Measurements from ENCODE around the gene SEC62.

SEC62 gene, protein sequence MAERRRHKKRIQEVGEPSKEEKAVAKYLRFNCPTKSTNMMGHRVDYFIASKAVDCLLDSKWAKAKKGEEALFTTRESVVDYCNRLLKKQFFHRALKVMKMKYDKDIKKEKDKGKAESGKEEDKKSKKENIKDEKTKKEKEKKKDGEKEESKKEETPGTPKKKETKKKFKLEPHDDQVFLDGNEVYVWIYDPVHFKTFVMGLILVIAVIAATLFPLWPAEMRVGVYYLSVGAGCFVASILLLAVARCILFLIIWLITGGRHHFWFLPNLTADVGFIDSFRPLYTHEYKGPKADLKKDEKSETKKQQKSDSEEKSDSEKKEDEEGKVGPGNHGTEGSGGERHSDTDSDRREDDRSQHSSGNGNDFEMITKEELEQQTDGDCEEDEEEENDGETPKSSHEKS

DNA sequence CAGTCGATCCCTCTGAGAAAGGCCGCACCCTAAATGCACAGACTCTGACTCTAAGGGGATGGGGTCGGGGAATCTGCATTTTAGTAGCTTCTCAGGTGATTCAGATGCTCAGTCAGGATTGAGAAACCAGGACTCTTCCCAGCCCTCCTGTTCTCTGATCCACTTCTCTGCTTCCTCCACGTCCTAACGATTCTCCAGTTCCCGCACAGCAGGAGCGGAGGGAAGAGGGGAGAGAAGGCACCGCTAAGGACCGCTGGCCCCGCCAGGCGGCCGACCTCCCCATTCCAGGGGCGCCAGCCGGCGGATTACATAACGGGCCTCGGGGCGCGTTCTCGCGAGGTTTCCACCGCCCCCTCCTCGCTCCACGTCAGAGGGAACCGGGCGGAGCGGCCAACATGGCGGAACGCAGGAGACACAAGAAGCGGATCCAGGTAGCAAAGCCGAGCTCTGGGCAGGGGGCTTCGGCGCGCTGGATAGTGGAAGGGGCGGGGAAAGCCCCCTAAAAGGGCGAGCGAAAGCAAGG, at the start of gene SEC62:
Gene SEC62, plus strand, starts transcription at position 380 of the 523 bp plus-strand sequence. Its CDS starts 16 bp downstream, at position 396.
- peak; percentile 90 to 98 (median 91) for DNase-seq (ENCODE audit: low read depth in 2 of 3, low spot score in 1 of 3)

DNA sequence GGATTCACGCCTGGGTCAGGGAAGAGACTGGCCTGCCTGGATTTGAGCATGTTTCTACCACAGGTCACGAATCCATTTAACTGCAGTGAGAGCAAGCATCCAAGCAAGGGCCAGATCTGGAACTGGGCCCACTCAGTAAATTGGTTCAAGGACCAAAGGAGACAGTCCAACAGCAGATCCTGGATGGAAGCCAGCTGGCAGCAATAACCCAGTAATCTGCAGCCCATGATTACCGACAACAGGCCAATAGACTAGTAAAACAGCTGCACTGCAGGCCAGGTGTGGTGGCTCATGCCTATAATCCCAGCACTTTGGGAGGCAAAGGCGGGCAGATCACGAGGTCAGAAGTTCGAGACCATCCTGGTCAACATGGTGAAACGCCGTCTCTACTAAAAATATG, 43.4 kb upstream of the SEC62 start:
- no peak for DNase-seq (ENCODE audit: low read depth in 2 of 3, low spot score in 1 of 3)

DNA sequence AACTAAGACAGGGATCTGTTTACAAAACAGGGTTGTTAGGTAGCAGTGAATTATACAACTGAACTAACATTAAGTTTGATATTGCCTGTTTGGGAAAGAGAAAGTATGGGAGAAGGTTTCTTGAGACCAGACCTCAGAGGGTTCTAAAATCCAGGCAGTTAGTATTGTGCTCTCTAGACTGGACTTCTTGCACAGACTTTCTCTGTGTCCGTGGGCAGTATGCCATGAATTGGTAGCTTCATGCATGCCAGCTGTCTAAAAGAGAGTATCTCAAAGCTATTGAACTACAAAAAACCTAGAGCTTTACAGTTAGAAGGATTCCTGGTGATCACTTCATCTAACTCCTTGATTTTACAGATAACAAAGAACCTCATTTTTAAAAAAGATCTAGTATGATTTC, 42.8 kb upstream of the SEC62 start:
- no peak for DNase-seq (ENCODE audit: low read depth in 2 of 3, low spot score in 1 of 3)

DNA sequence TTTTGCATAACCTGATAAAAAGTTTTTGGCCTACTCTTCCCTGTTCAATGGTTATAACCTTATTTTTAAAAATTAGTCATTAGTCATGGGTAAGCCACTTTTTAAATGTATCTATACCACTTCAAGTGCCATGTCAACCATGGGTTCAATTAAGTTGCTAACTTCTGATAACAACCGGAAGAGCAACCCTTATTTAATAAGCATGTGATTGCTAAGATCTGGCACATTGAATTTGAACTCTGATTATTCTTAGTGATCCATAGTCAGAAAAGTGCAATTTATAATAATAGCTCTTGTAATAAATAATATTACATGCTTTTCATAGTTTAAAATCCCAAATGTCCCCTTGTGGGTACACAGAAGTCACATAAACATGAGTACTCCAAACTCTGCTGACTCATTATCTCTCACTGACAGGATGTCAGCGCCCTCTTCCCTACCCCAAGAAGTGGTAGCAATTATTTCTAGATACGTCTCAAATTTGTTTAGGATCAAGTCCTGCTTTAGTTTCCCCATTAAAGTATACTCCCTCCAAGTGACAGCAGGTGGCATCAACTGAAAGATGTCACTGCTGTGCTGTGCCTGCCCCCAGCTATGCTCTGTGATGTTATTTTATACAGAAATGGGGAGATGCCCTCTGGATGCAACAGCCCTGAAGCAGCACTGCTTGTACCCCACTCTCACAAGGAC, 36.6 kb upstream of the SEC62 start:
- DNase-seq (ENCODE audit: low read depth in 2 of 3, low spot score in 1 of 3): no peak

DNA sequence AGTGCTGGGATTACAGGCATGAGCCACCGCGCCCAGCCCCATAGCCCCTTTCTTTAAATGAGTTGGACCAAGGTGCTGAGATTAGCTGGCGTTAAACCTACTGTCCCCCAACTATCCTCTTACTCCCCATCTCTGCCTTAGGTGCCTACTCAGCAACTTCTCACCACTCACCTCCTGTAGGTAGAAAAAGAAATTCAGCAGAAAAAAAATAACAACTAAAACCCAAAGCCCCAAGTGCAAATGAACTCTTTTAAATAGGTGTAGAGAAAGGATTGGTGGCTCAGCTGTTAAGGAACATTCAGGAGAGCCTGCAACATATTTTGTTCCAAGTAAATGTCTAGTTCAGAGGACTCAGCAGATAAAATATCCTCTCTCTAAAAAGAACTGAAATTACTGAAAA, 35.8 kb upstream of the SEC62 start:
- DNase-seq (ENCODE audit: low read depth in 2 of 3, low spot score in 1 of 3): no peak

DNA sequence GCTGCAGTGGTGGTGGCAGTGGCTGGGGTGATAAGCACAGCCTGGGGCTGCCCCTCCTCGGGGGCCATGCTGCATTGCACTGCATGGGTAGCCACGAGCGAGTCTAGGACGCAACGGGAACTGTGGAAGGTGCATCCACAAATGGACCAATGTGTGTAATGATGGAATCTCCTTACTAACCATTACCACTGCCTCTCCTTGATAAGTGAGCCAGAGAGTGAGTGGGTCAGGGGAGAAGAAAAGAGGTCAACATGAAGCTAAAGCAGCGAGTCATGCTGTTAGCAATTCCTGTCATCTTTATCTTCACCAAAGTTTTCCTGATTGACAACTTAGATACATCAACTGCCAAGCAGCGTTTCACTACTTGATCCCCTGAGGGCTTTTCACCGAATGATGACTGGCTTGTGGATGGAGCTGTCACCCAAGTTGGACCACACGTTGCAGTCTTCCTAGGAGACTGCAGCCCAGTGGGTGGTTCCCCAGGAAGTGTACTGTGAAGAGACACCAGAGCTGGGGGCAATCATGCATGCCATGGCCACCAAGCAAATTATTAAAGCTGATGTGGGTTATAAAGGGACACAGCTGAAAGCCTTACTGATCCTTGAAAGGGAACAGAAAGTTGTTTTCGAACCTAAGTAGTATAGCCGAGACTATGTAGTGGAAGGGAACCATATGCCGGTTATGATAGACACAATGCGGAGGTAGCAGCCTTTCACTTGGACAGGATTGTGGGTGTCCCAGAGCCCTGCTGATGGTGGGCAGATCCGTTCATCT, 34.7 kb upstream of the SEC62 start:
- DNase-seq (ENCODE audit: low read depth in 2 of 3, low spot score in 1 of 3): no peak

DNA sequence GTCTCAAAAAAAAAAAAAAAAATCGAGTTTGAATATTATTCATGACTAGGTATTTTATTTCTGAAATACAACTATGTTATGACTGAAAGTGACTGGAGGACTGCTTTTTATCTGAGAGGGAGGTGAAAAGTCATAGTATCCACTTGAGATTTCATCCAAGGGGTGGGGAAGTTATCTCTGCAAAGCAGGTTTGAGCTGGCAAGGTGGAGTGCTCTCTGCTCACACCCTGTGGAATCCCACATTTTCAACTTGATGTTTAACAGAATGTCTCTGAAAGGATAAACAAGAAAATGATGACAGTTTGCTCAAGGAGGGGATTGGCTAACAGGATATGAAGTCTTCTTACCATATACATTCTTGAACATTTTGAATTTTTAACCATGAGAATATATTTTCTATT, 27.3 kb upstream of the SEC62 start:
- DNase-seq (ENCODE audit: low read depth in 2 of 3, low spot score in 1 of 3): no peak

DNA sequence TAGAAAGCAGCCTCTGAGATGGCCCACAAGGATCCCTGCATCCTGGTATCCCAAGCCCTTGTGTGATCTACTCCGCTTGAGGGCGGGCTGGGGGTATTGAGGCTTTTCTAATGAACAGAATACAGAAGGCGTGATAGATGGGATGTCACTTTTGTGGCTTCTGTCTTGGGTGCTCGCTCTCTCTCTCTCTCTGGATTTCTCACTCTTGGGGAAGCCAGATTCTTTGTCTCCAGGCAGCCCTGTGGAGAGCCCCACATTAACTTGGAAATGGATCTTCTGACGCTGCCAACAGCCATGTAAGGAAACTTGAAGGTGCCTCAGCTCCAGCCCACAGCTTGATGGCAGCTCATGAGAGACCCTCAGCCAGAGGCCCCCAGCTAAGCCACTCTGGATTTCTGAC, 26.9 kb upstream of the SEC62 start:
- no peak for DNase-seq (ENCODE audit: low read depth in 2 of 3, low spot score in 1 of 3)

DNA sequence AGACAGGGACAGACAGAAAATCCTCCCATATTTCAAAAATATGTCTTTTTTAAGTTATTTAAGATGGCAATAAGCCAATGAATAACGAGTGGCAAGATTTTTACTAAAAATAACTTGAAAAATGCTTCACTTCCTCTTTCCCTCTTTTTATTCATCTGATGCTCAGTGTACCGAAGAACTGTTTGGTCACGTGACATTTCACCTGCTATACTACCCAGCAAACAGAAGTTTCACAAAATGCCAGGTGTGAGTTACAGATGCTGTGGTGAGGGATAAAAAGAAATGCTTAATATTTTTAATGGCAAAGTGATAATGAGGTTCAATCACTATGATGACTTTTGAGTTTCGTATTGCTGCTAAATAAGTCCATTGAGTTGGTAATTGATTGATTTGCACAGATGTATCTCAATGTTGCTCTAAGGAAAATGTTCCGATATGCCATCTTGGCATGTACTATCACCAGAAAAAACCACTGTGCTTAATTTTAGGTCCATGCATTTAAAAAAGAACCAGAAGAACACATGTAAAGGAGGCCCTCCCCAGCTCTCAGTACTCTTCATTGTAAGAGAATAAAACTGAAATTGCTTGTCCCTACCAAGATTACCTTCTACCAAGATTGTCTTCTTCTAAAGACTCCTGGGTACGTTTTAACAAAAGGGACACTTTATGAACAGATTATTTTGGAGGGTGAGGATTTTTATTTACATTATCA, 26.0 kb upstream of the SEC62 start:
- no peak for DNase-seq (ENCODE audit: low read depth in 2 of 3, low spot score in 1 of 3)

DNA sequence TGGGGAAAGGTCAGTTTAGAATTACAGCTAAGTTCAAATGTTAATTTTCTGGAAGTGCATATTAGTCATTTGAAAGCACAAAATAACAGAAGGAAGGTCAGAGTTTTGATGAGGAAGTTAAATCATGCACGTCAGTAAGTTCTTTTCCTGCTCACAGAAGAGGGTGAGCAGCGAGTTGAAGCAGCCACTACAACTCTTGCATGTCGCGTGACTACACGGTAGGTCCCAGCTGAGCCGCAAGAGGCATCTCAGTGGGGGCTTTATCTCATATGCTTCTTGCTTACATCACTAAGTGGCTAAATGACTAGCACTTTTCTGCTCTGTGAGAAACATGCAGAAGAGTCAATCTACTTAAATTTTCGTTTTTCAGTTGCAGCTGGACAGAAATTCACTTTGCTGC, 21.3 kb upstream of the SEC62 start:
- DNase-seq (ENCODE audit: low read depth in 2 of 3, low spot score in 1 of 3): peak in 2 of 3 donors; percentile 17 to 34

DNA sequence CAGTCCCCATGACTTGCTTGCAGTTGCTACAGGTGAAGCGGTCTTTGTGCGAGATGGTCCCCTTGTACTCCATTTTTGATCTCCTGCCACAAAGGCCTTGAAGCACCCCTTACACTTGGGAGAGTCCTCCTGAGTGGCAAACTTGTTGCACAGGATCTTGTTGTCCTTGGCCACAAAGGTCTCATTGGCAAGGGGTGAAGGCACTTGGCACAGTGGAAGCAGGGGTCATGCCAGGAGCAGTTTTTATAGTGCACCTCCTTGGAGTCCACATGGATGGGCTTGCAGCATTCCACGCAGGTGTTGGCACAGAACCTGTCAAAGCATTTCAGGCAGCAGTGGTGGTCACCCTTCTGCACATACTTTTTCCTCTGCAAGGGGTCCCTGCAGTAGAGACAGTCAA, 20.3 kb upstream of the SEC62 start:
- no peak for DNase-seq (ENCODE audit: low read depth in 2 of 3, low spot score in 1 of 3)

DNA sequence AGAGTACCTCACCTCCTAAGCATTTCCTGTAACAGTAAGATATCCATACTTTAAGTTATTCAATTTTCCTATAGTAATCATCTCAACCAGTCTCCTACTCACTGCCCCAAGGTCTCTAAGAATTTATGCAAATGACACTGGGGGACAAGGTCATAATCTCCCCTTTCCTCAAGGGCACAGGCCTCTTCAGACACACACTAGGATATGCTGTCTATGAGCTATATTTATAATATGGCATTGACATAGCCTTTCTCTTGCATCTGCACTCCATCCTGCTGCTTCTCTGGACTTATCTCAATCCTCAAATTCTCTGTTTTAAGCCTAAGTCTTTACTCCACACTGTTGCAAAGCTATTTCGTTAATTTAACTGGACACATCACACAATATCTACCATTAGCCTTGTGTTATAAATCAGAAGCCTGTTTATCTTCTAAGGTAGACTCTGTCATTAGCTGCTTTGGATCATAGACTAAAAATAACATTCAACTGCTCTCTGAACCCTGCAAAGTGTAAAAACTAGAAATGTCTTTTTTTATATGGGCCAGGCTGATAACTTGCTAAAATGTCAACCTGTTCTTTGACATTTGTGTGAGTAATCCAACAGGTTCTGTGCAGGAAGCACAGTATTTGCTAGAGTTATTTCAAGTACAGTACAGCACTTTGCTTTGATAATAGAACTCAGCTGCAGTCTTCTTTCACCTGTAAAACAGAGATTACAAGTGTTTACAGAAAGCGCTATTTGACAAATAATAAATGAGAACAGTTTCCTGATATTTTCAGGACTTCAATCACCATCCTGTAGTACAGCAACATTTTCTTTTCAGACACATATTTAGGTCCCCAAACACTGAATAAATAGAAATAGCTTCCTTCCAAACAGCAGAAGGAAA, 17.8 kb upstream of the SEC62 start:
- DNase-seq (ENCODE audit: low read depth in 2 of 3, low spot score in 1 of 3): no peak

DNA sequence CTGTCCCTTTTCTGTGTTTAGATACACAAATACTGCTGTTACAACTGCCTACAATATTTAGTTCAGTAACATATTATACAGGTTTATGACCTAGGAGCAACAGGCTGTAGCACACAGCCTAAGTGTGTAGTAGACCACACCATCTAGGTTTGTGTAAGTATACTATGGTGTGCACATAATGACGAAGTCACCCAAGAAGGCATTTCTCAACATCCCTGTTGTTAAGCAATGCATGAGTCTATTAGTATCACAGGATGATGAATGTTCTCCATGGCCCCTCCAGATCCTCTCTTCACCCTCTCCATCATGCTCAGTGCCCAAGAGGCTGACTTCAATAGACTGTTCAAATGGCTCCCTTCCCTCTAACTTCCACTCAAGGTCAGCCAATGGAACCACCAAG, 14.6 kb upstream of the SEC62 start:
- DNase-seq (ENCODE audit: low read depth in 2 of 3, low spot score in 1 of 3): no peak

DNA sequence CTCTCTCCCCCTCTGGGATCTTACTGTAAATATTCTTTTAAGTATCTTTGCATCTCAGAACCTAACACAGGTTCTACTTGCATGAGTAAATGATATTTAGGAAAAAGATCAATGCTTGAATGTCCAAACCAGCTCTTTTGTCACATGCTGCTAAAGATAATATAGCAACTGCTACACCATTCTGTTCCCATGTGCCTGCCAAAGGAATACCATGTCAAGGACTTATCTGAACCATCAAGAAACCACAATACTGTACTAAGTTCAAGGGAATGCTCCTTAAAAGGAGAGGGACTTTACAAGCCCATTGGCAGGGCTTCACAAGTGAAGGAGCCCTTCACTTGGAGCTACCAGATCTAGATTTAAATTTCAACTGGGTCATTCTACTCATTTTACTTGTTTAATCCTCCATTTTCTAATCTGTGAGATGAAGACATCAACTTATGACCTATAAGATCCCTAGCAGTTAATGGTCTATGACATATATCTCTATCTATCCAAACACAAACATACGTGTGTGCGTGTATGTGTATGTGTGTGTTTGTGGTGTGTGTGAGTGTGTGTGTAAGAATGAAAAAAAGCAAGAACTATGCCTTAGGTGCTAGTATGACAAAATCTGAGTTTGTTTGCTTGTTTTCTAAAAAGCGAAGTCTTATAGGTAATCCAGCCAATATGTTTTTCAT, 13.0 kb upstream of the SEC62 start:
- no peak for DNase-seq (ENCODE audit: low read depth in 2 of 3, low spot score in 1 of 3)

DNA sequence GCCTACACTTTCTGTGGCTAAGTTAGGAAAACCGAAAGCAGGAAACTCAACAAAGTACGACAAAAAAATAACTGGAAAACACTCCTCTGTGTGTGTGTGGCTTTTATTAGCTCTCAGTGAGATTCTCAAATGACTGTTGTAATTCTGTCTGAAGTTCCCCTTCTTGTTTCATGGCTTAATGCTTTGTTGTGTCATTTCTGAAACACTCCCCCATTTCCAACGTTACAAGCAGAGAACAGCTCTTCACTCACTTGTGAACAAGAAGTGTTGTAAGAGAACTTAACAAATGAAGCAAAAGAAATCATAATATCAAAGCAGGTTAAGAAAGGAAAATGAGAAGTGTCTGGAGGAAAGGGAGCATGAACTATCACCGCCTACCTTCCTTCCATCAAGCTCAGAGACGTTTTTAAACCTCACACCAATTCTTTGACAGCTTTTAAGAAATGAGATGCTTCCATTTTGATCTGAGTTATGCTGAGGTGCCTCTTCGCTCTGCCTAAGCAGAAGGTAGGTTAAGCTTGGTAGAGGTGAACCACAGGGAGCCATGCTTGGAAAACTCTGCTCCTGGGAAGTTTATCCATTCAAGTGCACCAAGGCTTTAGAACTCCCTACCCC, 12.4 kb upstream of the SEC62 start:
- no peak for DNase-seq (ENCODE audit: low read depth in 2 of 3, low spot score in 1 of 3)

DNA sequence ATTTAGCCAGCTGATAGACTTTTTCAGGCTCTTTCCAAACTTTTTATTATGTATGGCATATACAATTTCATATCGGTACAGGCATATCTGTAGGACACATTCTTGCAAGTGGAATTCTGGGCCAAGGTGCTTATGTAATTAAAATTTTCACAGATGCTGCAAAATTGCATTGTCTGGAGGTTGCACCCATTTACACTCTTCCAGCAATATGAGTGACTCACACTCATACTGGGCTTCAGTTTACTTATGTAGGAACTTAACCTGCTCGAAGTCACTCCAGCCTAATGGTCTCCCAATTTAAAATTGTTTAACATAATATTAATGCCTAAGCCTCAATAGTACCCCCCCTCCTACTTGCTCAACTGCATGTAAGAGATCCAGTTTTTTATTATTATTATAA, 11.2 kb upstream of the SEC62 start:
- no peak for DNase-seq (ENCODE audit: low read depth in 2 of 3, low spot score in 1 of 3)

DNA sequence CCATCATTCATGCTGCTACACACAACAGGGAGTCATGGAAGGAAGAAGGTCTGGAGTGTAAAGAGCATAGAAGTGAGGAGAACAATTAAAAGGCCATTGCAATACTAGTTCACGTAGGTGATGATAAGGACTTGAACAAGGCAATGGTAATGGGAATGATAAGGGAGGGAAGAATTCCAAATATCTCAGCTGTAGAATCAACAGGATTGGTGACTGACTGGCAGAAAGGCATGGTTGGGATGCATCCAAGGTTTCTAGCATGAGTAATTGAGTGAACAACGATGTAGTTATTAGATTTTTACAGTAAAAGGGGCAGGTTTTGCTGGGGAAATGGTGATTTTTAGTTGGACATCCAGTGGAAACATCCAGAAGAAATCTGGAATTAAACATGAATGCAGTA, 2.4 kb upstream of the SEC62 start:
- DNase-seq (ENCODE audit: low read depth in 2 of 3, low spot score in 1 of 3): no peak

DNA sequence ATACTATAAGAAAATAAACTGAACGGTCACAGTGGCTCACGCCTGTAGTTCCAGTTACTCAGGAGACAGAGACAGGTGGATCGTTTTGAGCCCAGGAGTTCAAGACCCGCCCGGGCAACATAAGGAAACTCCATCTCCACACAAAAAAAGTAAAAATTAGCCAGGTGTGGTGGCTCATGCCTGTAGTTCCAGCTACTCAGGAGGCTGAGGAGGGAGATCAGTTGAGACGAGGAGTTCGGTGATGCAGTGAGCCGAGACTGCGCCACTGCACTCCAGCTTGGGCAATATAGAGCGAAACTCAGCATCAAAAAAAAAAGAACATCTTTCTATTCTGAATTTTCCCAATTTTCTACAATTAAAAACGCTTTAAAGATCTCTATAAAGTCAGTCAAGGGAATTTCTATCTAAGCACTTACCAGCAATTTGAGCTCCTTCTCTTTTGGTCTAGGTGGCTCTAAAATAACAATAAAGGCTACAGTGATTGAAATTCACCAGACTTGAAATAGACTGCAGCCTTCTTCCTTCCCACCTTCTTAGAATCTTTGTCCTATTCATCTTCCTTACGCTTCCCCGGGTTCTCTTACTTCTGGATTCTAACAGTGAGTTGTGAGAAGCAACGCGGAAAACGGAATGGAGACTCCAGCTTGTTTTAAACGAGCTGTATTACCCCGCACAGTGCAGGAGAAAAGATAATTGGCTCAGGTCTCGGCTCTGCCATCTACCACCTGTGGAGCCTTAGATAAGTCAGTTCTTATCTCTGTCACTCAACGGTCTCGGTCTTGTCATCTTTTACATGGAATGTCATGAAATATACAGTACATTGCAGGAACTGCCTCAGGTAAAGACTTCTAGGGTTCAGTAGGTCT, 812 bp upstream of the SEC62 start:
- DNase-seq (ENCODE audit: low read depth in 2 of 3, low spot score in 1 of 3): no peak

Data from stimulated activated CD4-positive, alpha-beta T cell treated with anti-CD3 and anti-CD28 coated beads, Interleukin-12 subunit alpha, Interleukin-12 subunit beta, amount 100 ng/mL, for 48 hours (primary cell).